HepG2 (cell line): ENCODE results near the gene EIF2AK2. TPM values are rescaled to one million over a fixed set of nuclear protein-coding genes. Genes with fewer than 3 reads are reported as not detected.

ENCODE experiments used
- AGO1 ChIP-seq: fragments of 200-400 bp; formaldehyde crosslinking; IDR thresholded peaks from 2 replicates; pipeline ENCODE4 v1.6.1; 2017; ENCODE audit warnings: mild to moderate bottlenecking, low read depth, low read length, moderate library complexity; ENCODE audit not compliant: poor library complexity, severe bottlenecking
- ARID3A ChIP-seq: IDR thresholded peaks from 2 replicates; pipeline ENCODE4 v1.6.1; 2012; ENCODE audit warnings: low read depth, low read length, improper control_type of control experiment
- ASH2L ChIP-seq: fragments of 300-600, 200-600 bp; sonication (generic); IDR thresholded peaks from 2 replicates; pipeline ENCODE4 v1.7.0; 2017; ENCODE audit warnings: low read depth, mild to moderate bottlenecking, moderate library complexity, mixed read lengths, low read length; ENCODE audit not compliant: insufficient read length
- BCL6 ChIP-seq: IDR thresholded peaks from 2 replicates; pipeline ENCODE4 v1.6.1; 2016; ENCODE audit warnings: missing genetic modification reagents, missing compliant biosample characterization
- CSRNP1 ChIP-seq: sonication (generic); formaldehyde crosslinking; IDR thresholded peaks from 2 replicates; pipeline ENCODE4 v1.8.1; 2023; ENCODE audit warnings: mild to moderate bottlenecking, missing genetic modification reagents
- FOXA3 ChIP-seq: IDR thresholded peaks from 2 replicates; pipeline ENCODE4 v1.6.1; 2016; ENCODE audit warnings: missing genetic modification reagents, missing compliant biosample characterization
- HCFC1 ChIP-seq: fragments of 150-350 bp; IDR thresholded peaks from 2 replicates; pipeline ENCODE4 v1.6.1; 2014; ENCODE audit warnings: low read depth, low read length
- KLF11 ChIP-seq: IDR thresholded peaks from 2 replicates; pipeline ENCODE4 v1.6.1; 2016; ENCODE audit warnings: missing compliant biosample characterization
- KMT2B ChIP-seq: IDR thresholded peaks from 2 replicates; pipeline ENCODE4 v1.6.1; 2016; ENCODE audit warnings: missing genetic modification reagents, missing compliant biosample characterization
- MEF2D ChIP-seq: sonication (generic); formaldehyde crosslinking; IDR thresholded peaks from 2 replicates; pipeline ENCODE4 v1.5.1; 2020; ENCODE audit warnings: mild to moderate bottlenecking, missing genetic modification reagents
- NCOA2 ChIP-seq: sonication (generic); formaldehyde crosslinking; IDR thresholded peaks from 2 replicates; pipeline ENCODE4 v1.8.0; 2022; ENCODE audit warnings: inconsistent platforms
- NFIC ChIP-seq: IDR thresholded peaks from 2 replicates; pipeline ENCODE4 v1.6.1; 2012; ENCODE audit warnings: mild to moderate bottlenecking, low read length, inconsistent platforms
- NKX3-1 ChIP-seq: sonication (generic); formaldehyde crosslinking; IDR thresholded peaks from 2 replicates; pipeline ENCODE4 v1.5.0; 2020; ENCODE audit warnings: missing genetic modification reagents
- RXRB ChIP-seq: IDR thresholded peaks from 2 replicates; pipeline ENCODE4 v1.6.1; 2016; ENCODE audit warnings: borderline replicate concordance, missing genetic modification reagents, missing compliant biosample characterization
- SAP130 ChIP-seq: IDR thresholded peaks from 2 replicates; pipeline ENCODE4 v1.6.1; 2016; ENCODE audit warnings: low read depth
- SIX1 ChIP-seq: sonication (generic); formaldehyde crosslinking; IDR thresholded peaks from 2 replicates; pipeline ENCODE4 v1.4.0; 2020; ENCODE audit warnings: missing genetic modification reagents, borderline replicate concordance
- SOX13 ChIP-seq, 3 experiments: fragments of 450-650 bp in 1 of 3; sonication (generic) in 1 of 3; formaldehyde crosslinking in 1 of 3; IDR thresholded peaks in 2 of 3; conservative IDR thresholded peaks in 1 of 3; 2 replicates each; pipeline versions ENCODE4 v1.5.0 to v1.6.1; 2016 to 2020; ENCODE audit warnings: antibody characterized with exemption in 1 of 3, mild to moderate bottlenecking in 1 of 3, missing compliant biosample characterization in 1 of 3, missing genetic modification reagents in 1 of 3, moderate library complexity in 1 of 3
- TCF7L2 ChIP-seq: IDR thresholded peaks from 2 replicates; pipeline ENCODE4 v1.6.1; 2011; ENCODE audit warnings: mild to moderate bottlenecking, low read depth, low read length, moderate library complexity
- ZKSCAN8 ChIP-seq: IDR thresholded peaks from 2 replicates; pipeline ENCODE4 v1.6.1; 2016; ENCODE audit warnings: borderline replicate concordance, missing genetic modification reagents, missing compliant biosample characterization
- ZNF609 ChIP-seq: sonication (generic); formaldehyde crosslinking; IDR thresholded peaks from 2 replicates; pipeline ENCODE4 v1.4.0; 2020; ENCODE audit warnings: mild to moderate bottlenecking, missing genetic modification reagents, borderline replicate concordance
- ZNF672 ChIP-seq: sonication (generic); formaldehyde crosslinking; IDR thresholded peaks from 2 replicates; pipeline ENCODE4 v1.8.1; 2022; ENCODE audit warnings: missing genetic modification reagents
- polyA plus RNA-seq, 8 experiments: library from polyadenylated mRNA; depleted of rRNA in 3 of 8; stranded (reverse) in 7 of 8; unstranded in 1 of 8; fragments of >200 nt; fragmentation: Illumina TruSeq in 4 of 8; extraction: Trizol in 4 of 8; gene quantifications; 2 replicates each; pipeline versions ENCODE4 v1.2.1 to v1.2.3, GENCODE V29; 2011 to 2016; ENCODE audit warnings: low read depth in 4 of 8, missing spikeins in 1 of 8, mixed read lengths in 1 of 8; ENCODE audit not compliant: insufficient read depth in 1 of 8
- total RNA-seq, 5 experiments: library from RNA; depleted of rRNA; stranded (reverse); fragments of >200 nt; fragmentation: Illumina TruSeq; extraction: Trizol; gene quantifications; 2 replicates each; pipeline ENCODE4 v1.2.3, GENCODE V29; 2016; ENCODE audit warnings: low read depth in 1 of 5

Gene EIF2AK2
- total and polyA plus RNA-seq, 2 of the 13 experiments (the other 11 are each of a cell fraction or from before 2014, with no cell fraction given): 10.2 to 26.1 TPM

- TF ChIP-seq ZNF609 (CRISPR knock-in tag) (peak; percentile 59), HCFC1 (no peak), AGO1 (no peak), ARID3A (peak; percentile 91), ZNF672 (CRISPR knock-in tag) (no peak), ZKSCAN8 (CRISPR knock-in tag) (0 out of 2 replicates have a peak, but pooled peaks have one; percentile 10), FOXA3 (peak; percentile 86), SIX1 (CRISPR knock-in tag) (peak; percentile 56; the same call in 1 of the 2 replicates), ASH2L (peak; percentile 59), CSRNP1 (CRISPR knock-in tag) (no peak), BCL6 (peak; percentile 70), NCOA2 (peak; percentile 57; the same call in 1 of the 2 replicates), NFIC (peak; percentile 67; the same call in 1 of the 2 replicates), MEF2D (CRISPR knock-in tag) (no peak), KMT2B (CRISPR knock-in tag) (0 out of 2 replicates have a peak, but pooled peaks have one; percentile 30), NKX3-1 (CRISPR knock-in tag) (0 out of 2 replicates have a peak, but pooled peaks have one; percentile 42), KLF11 (CRISPR knock-in tag) (no peak), SAP130 (CRISPR knock-in tag) (peak; percentile 42), RXRB (CRISPR knock-in tag) (peak; percentile 62; the same call in 1 of the 2 replicates), SOX13 (IDR thresholded peaks at IDR 0.05) (no peak), SOX13 (CRISPR knock-in tag; conservative IDR thresholded peaks at IDR 0.05 in 1 of 2, IDR thresholded peaks at IDR 0.05 in 1 of 2) (peak in 1 of 2 experiments; percentile 49; a peak in 1 of 4 replicates), TCF7L2 (peak; percentile 51; the same call in 1 of the 2 replicates)
These were observed 14.8 kb upstream of the EIF2AK2 start (continued) for GRCh38 chr2:37171624-37171950.
